K562 (cell line): ENCODE measurements around the gene VANGL1. TPM values are rescaled to one million over a fixed set of nuclear protein-coding genes. Genes with fewer than 3 reads are reported as not detected.
A peak's percentile ranks its signal among the peaks of the same experiment; 100 is the strongest.

Source experiments
- ATAC-seq: fragments of 200-7000 bp; cut with Tn5 transposase; 3 replicates; pipeline ENCODE4 v1.9.1; 2020; ENCODE audit warnings: moderate library complexity
- BruUV-seq: library from RNA; stranded (reverse); fragments of 400-500 nt; replicated peaks from 2 replicates; lab custom pipeline; 2021; lab: Mats Ljungman, UMichigan
- CTCF ChIA-PET: fragments of 300-600 bp; formaldehyde crosslinking; extraction: SDS; loops from one replicate; lab custom pipeline; 2021; ENCODE audit warnings: low intra/inter-chr PET ratio; lab: Yijun Ruan, JAX
- POLR2A ChIA-PET: fragments of 300-600, 350-650 bp; sonication (Branson Sonifier 250); formaldehyde crosslinking; extraction: SDS; loops from one replicate; lab custom pipeline; 2021; ENCODE audit warnings: antibody characterized with exemption, inconsistent platforms; lab: Yijun Ruan, JAX
- DNase-seq, 4 experiments: peaks; one replicate each; pipeline versions ENCODE4 v3.0.0 to v3.0.0-alpha.2; 2011 to 2018; ENCODE audit warnings: low spot score in 3 of 4, mixed read lengths in 3 of 4; ENCODE audit errors: extremely low read depth in 1 of 4
- FAIRE-seq: peaks from 2 replicates; lab custom pipeline; 2011; peaks lifted over from hg19 to GRCh38; lab: Jason Lieb, UNC
- H2AFZ ChIP-seq: 2 replicates; pipeline ENCODE4 v1.6.0; 2011; ENCODE audit warnings: low read depth, low read length, control low read depth, inconsistent platforms
- H3K27ac ChIP-seq: fragments of 200-600 bp; 3 replicates; pipeline ENCODE4 v1.8.0; 2011; ENCODE audit warnings: low read depth, mild to moderate bottlenecking, control low read depth, inconsistent platforms, low read length, moderate library complexity, mixed read lengths; ENCODE audit errors: extremely low read depth
- H3K27me3 ChIP-seq, 2 experiments: fragments of 300-600 bp in 1 of 2; 2 replicates in 1 of 2; 3 replicates in 1 of 2; pipeline versions ENCODE4 v1.6.0 to v1.8.0; 2011; ENCODE audit warnings: inconsistent platforms in 2 of 2, low read length in 2 of 2, mild to moderate bottlenecking in 1 of 2, mixed read lengths in 1 of 2, moderate library complexity in 1 of 2; ENCODE audit not compliant: control insufficient read depth in 2 of 2, insufficient read depth in 2 of 2
- H3K36me3 ChIP-seq: fragments of 300-600 bp; 3 replicates; pipeline ENCODE4 v1.8.0; 2011; ENCODE audit warnings: mild to moderate bottlenecking, low read length, inconsistent platforms; ENCODE audit not compliant: control insufficient read depth, insufficient read depth
- H3K4me1 ChIP-seq, 2 experiments: fragments of 200-600 bp in 1 of 2; replicated peaks in 1 of 2; 2 replicates in 1 of 2; 3 replicates in 1 of 2; pipeline versions ENCODE4 v1.5.1 to v1.8.0; 2011; ENCODE audit warnings: inconsistent platforms in 2 of 2, low read length in 2 of 2, mild to moderate bottlenecking in 1 of 2, mixed read lengths in 1 of 2, moderate library complexity in 1 of 2; ENCODE audit not compliant: control insufficient read depth in 2 of 2, insufficient read depth in 2 of 2
- H3K4me2 ChIP-seq: 2 replicates; pipeline ENCODE4 v1.6.1; 2011; ENCODE audit warnings: low read length, control low read depth, inconsistent platforms, mixed read lengths; ENCODE audit not compliant: insufficient read depth
- H3K4me3 ChIP-seq: fragments of 200-600 bp; sonication (generic), shearing (Covaris generic); 2 replicates; pipeline ENCODE4 v1.5.1; 2016; ENCODE audit warnings: control low read depth, inconsistent platforms
- H3K79me2 ChIP-seq: fragments of 200-600 bp; 3 replicates; pipeline ENCODE4 v1.8.0; 2011; ENCODE audit warnings: low read length, inconsistent platforms; ENCODE audit not compliant: control insufficient read depth, insufficient read depth
- H3K9ac ChIP-seq, 2 experiments: 2 replicates each; pipeline versions ENCODE4 v1.6.0 to v1.6.1; 2011; ENCODE audit warnings: low read depth in 2 of 2, low read length in 2 of 2, control low read depth in 1 of 2, inconsistent platforms in 1 of 2, mild to moderate bottlenecking in 1 of 2, mixed read lengths in 1 of 2; ENCODE audit not compliant: insufficient read depth in 1 of 2
- H3K9me1 ChIP-seq: one replicate; pipeline ENCODE4 v1.6.0; 2011; ENCODE audit warnings: inconsistent platforms, mild to moderate bottlenecking, low read length, moderate library complexity; ENCODE audit not compliant: control insufficient read depth, insufficient read depth
- H3K9me3 ChIP-seq: replicated peaks from 2 replicates; pipeline ENCODE4 v1.5.1; 2011; ENCODE audit warnings: low read depth, low read length, inconsistent platforms; ENCODE audit not compliant: control insufficient read depth, insufficient read depth
- H4K20me1 ChIP-seq: replicated peaks from 2 replicates; pipeline ENCODE4 v1.6.1; 2011; ENCODE audit warnings: low read length, inconsistent platforms, mixed read lengths; ENCODE audit not compliant: control insufficient read depth, insufficient read depth
- COPS2 ChIP-seq: fragments of 450-650 bp; conservative IDR thresholded peaks from 2 replicates; pipeline ENCODE4 v1.6.1; 2016; ENCODE audit warnings: mild to moderate bottlenecking, moderate library complexity
- DACH1 ChIP-seq: fragments of 450-650 bp; IDR thresholded peaks from 2 replicates; pipeline ENCODE4 v1.6.1; 2018; ENCODE audit not compliant: partially characterized antibody
- ETV1 ChIP-seq: fragments of 450-650 bp; conservative IDR thresholded peaks from 2 replicates; pipeline ENCODE4 v1.6.1; 2016; ENCODE audit warnings: missing genetic modification characterization, control low read depth, low read depth, missing compliant biosample characterization
- SMAD1 ChIP-seq: fragments of 150-350 bp; IDR thresholded peaks from 2 replicates; pipeline ENCODE4 v1.6.1; 2014; ENCODE audit warnings: low read length, low read depth; ENCODE audit not compliant: partially characterized antibody
- ZBTB2 ChIP-seq: fragments of 450-650 bp; IDR thresholded peaks from 2 replicates; pipeline ENCODE4 v1.6.1; 2016; ENCODE audit warnings: antibody characterized with exemption
- WGBS: fragments of 100-300 bp; shearing (Covaris generic); methylation state at CpG from one replicate; pipeline ENCODE4 v1.1.6; 2016; ENCODE audit warnings: low coverage, mixed read lengths; ENCODE audit not compliant: insufficient coverage; ENCODE audit errors: missing lambda C conversion rate; 5-methylcytosine and 5-hydroxymethylcytosine counted together
- in situ Hi-C: fragments of 300-500 bp; cut with MboI; formaldehyde crosslinking; loops from 4 replicates; pipeline ENCODE4 v1.15.0; 2018; ENCODE audit warnings: inconsistent platforms, mixed read lengths
- intact Hi-C: fragments of 100-400 bp; cut with micrococcal nuclease; formaldehyde crosslinking; loops from 2 replicates; pipeline ENCODE4 v1.14.2; 2022
- polyA plus RNA-seq, 8 experiments: library from polyadenylated mRNA; depleted of rRNA in 4 of 8; stranded (reverse) in 5 of 8; unstranded in 3 of 8; fragments of >200 nt; fragmentation: Nextera tagmentation in 2 of 8; fragmentation: Illumina TruSeq in 1 of 8; extraction: Ambion mirVana in 2 of 8; extraction: Trizol in 1 of 8; gene quantifications; 2 replicates each; pipeline versions ENCODE4 v1.2.1 to v1.2.3, GENCODE V29; 2011 to 2014; ENCODE audit warnings: inconsistent platforms in 1 of 8, missing spikeins in 1 of 8
- total RNA-seq, 7 experiments: library from RNA; depleted of rRNA in 6 of 7; stranded (reverse); fragments of >200 nt in 6 of 7; fragmentation: Illumina TruSeq in 2 of 7; extraction: Trizol in 2 of 7; gene quantifications; 2 replicates each; pipeline versions ENCODE4 v1.2.1 to v1.2.3, GENCODE V29; 2011 to 2021; ENCODE audit warnings: low replicate concordance in 1 of 7

Gene VANGL1
- total and polyA plus RNA-seq, 9 of the 15 experiments (the other 6 are each of a cell fraction or from before 2014, with no cell fraction given) = 0.90 to 12.8 (median 9.6) TPM

GRCh38 chr1:115685029-115685705 is 43.4 kb downstream of the VANGL1 start (continued):
- peak; percentile 52; the same call in 1 of the 2 replicates for TF ChIP-seq ETV1 (tag)
- TF ChIP-seq SMAD1 = no peak

- ATAC-seq (no peak), FAIRE-seq (no peak), DNase-seq (no peak)
- 88% methylated on average over 3 of the region's 3 CpGs for WGBS
- Histone ChIP-seq H2AFZ (no peak overlapping the region), H3K9me3 (no peaks in the 10 kb centered on the region), H3K4me3 (no peak overlapping the region), H3K36me3 (peaks cover 68% of the 10 kb centered on the region), H3K4me1 (no peaks in the 10 kb centered on the region), H4K20me1 (no peaks in the 10 kb centered on the region), H3K79me2 (no peaks in the 10 kb centered on the region), H3K9ac (no peak overlapping the region), H3K27ac (no peak overlapping the region), H3K27me3 (no peaks in the 10 kb centered on the region), H3K9me1 (no peaks in the 10 kb centered on the region), H3K4me2 (no peak overlapping the region)
- in situ Hi-C loops (no loop called here), intact Hi-C loops (no loop called here)
- TF ChIP-seq COPS2 (no peak), ZBTB2 (0 out of 2 replicates have a peak, but pooled peaks have one; percentile 33), DACH1 (peak; percentile 94)
- ChIA-PET POLR2A (no interaction called here), CTCF (no interaction called here)
- BruUV-seq = no TSS peak
Measured at GRCh38 chr1:115687744-115688143, 46.0 kb downstream of the VANGL1 start.
